AG04450 (cell line): Measurements from ENCODE around the gene MNAT1. TPM values are rescaled to one million over a fixed set of nuclear protein-coding genes. Genes with fewer than 3 reads are reported as not detected.
"Not testable (repeated sequence)": the region's sequence is repeated elsewhere in the genome, so short reads cannot be mapped to it uniquely, and the experiment has no call there.

Source experiments
- CTCF ChIA-PET: fragments of 300-600, 350-600 bp; formaldehyde crosslinking; extraction: SDS; loops from one replicate; lab custom pipeline; 2022; ENCODE audit warnings: antibody characterized with exemption, inconsistent platforms; lab: Charles Lee
- POLR2A ChIA-PET: fragments of 350-600 bp; formaldehyde crosslinking; extraction: SDS; loops from one replicate; lab custom pipeline; 2021; ENCODE audit warnings: antibody characterized with exemption, inconsistent platforms; lab: Yijun Ruan, JAX
- DNase-seq: peaks from one replicate; pipeline ENCODE4 v3.0.0-alpha.2; 2011; ENCODE audit warnings: low read depth, low spot score
- H3K27ac ChIP-seq: one replicate; pipeline ENCODE4 v1.5.1; 2012; ENCODE audit warnings: low read depth, low read length, control low read depth
- H3K27me3 ChIP-seq: one replicate; pipeline ENCODE4 v1.6.0; 2012; ENCODE audit warnings: low read length; ENCODE audit not compliant: control insufficient read depth, insufficient read depth
- H3K4me3 ChIP-seq: 2 replicates; pipeline ENCODE4 v1.5.1; 2011; ENCODE audit warnings: mild to moderate bottlenecking, low read depth, low read length, control low read depth
- H3K9me3 ChIP-seq: 2 replicates; pipeline ENCODE4 v1.5.1; 2012; ENCODE audit warnings: low read length; ENCODE audit not compliant: control insufficient read depth, insufficient read depth
- polyA plus RNA-seq: library from polyadenylated mRNA; depleted of rRNA; stranded (reverse); fragments of >200 nt; gene quantifications from 2 replicates; pipeline ENCODE4 v1.2.3, GENCODE V29; 2011
- TF ChIP-seq, protein P1 (sequence below): IDR thresholded peaks from 2 replicates; pipeline ENCODE4 v1.5.1; 2011; ENCODE audit warnings: low read depth, low read length, control low read depth, inconsistent platforms

MNAT1 gene
- polyA plus RNA-seq, 1 experiment: 69.3 TPM

DNA sequence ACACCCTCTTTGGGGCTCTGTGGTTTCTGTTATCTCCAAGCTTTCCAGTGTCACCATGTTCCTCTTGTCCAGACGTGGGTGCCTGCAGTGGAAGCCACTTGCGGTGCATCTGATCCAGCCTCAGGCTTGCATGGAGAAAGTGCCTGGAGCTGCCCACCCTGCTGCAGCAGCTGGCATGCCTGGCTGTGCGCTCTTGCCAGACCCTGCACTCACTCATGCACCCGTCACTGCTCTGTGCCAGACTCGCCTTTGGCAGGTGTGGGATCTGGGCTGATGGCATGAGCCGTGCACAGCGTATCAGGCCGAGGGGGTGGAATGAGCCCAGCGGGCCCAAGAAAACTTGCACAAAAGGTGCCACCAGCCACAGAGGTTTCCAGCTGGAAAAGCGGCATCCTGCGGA is 105.1 kb downstream of the MNAT1 start:
- H3K27ac ChIP-seq: no peak overlapping the region
- ChIA-PET CTCF (no interaction called here), POLR2A (no interaction called here)
- TF ChIP-seq, protein P1, sequence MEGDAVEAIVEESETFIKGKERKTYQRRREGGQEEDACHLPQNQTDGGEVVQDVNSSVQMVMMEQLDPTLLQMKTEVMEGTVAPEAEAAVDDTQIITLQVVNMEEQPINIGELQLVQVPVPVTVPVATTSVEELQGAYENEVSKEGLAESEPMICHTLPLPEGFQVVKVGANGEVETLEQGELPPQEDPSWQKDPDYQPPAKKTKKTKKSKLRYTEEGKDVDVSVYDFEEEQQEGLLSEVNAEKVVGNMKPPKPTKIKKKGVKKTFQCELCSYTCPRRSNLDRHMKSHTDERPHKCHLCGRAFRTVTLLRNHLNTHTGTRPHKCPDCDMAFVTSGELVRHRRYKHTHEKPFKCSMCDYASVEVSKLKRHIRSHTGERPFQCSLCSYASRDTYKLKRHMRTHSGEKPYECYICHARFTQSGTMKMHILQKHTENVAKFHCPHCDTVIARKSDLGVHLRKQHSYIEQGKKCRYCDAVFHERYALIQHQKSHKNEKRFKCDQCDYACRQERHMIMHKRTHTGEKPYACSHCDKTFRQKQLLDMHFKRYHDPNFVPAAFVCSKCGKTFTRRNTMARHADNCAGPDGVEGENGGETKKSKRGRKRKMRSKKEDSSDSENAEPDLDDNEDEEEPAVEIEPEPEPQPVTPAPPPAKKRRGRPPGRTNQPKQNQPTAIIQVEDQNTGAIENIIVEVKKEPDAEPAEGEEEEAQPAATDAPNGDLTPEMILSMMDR: no peak
- no peaks in the 10 kb centered on the region for H3K27me3 ChIP-seq
- no peak overlapping the region for H3K4me3 ChIP-seq
- DNase-seq: no peak
- no peaks in the 10 kb centered on the region; the same call in 1 of the 2 replicates for H3K9me3 ChIP-seq

DNA sequence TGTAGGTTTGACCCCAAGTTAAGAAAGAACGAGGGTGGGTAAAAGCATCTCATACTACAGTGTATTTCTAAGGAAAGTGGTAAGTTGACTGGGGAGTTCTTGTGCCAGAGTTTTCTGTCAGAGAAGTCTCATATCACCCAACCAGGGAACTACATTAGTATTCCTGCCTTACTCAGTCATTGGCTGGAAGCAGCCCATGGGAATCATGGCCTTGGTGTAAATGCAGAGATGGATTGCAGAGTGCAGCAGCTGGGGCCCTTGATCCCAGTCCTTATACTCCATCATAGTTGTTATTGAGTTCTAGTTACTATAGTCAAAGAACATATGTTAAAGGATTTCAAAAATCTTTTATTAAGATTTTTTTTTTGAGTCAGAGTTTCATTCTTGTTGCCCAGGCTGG is 105.8 kb downstream of the MNAT1 start:
- H3K27me3 ChIP-seq: no peaks in the 10 kb centered on the region
- ChIA-PET CTCF (no interaction called here), POLR2A (no interaction called here)
- TF ChIP-seq, protein P1: no peak
- no peak overlapping the region for H3K4me3 ChIP-seq
- no peaks in the 10 kb centered on the region; the same call in 1 of the 2 replicates for H3K9me3 ChIP-seq
- DNase-seq: no peak
- H3K27ac ChIP-seq: no peak overlapping the region

DNA sequence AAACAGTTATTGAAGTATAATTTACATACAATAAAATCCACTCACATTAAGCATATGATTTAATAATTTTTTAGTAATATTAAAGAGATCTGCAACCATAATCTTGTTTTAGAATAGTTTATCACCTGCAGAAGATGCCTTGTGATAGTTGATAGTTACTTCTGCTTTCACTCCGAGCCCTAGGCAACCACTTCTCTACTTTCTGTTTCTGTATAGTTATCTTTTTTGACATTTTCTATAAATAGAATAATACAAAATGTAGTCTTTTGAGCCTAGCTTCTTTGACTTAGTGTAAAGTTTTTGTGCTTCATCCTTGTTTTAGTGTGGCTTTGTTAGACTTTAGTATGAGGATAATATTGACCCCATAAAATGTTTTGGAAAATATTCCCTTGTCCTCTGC is 111.0 kb downstream of the MNAT1 start:
- Histone ChIP-seq H3K27ac (no peak overlapping the region), H3K4me3 (no peak overlapping the region), H3K9me3 (no peaks in the 10 kb centered on the region), H3K27me3 (no peaks in the 10 kb centered on the region)
- CTCF ChIA-PET: no interaction called here
- POLR2A ChIA-PET: no interaction called here
- DNase-seq: no peak
- TF ChIP-seq, protein P1: no peak

DNA sequence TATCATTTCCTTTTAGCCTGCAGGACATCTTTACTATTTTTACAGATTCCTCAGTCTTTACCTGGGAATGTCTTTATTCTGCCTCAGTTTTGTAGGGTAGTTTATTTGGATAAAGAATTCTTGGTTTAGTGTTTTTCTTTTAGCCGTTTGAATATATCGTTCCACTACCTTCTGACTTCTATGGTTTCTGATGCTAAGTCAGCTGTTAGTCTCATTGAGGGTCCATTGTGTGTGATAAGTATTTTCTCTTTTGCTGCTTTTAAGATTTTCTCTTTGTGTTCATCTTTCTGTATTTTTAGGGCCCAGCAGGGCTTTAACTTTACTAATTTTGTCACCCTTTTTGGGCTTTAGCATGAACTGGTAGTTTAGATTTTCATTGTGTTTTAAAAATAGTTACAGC is 113.5 kb downstream of the MNAT1 start:
- ChIA-PET CTCF (no interaction called here), POLR2A (no interaction called here)
- H3K9me3 ChIP-seq: no peaks in the 10 kb centered on the region
- DNase-seq: no peak
- H3K27ac ChIP-seq: no peak overlapping the region
- H3K4me3 ChIP-seq: no peak overlapping the region
- TF ChIP-seq, protein P1: no peak
- H3K27me3 ChIP-seq: no peaks in the 10 kb centered on the region

DNA sequence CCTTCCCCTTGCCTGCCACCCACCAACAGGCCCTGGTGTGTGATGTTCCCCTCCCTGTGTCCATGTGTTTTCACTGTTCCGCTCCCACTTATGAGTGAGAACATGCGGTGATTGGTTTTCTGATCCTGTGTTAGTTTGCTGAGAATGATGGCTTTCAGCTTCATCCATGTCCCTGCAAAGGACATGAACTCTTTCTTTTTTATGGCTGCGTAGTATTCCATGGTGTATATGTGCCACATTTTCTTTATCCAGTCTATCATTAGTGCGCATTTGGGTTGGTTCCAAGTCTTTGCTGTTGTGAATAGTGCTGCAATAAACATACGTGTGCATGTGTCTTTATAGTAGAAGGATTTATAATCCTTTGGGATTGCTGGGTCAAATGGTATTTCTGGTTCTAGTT is 117.1 kb downstream of the MNAT1 start:
- H3K27me3 ChIP-seq, DNase-seq, H3K9me3 ChIP-seq, POLR2A ChIA-PET, CTCF ChIA-PET, H3K27ac ChIP-seq, H3K4me3 ChIP-seq: not testable (repeated sequence)

DNA sequence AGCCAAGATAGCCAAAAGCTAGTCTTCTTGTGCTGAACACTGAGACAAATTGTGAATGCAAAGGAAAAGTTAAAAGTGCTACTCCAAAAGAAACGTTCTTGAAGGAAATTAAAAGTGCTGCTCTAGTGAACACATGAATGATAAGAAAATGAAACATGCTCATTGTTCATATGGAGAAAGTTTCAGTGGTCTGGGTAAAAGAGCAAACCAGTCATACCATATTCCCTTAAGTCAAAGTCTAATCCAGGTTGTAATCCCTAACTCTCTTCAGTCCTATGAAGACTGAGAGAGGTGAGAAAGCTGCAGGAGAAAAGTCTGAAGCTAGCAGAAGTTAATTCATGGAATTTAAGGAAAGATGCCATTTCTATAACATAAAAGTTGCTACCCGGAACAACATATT is 121.5 kb downstream of the MNAT1 start:
- CTCF ChIA-PET: no interaction called here
- POLR2A ChIA-PET: no interaction called here
- Histone ChIP-seq H3K9me3 (peaks cover 5% of the 10 kb centered on the region), H3K4me3 (no peak overlapping the region), H3K27ac (no peak overlapping the region), H3K27me3 (no peaks in the 10 kb centered on the region)
- no peak for DNase-seq
- TF ChIP-seq, protein P1: no peak
